Measurements from ENCODE around the gene ADK. TPM values are rescaled to one million over a fixed set of nuclear protein-coding genes. Genes with fewer than 3 reads are reported as not detected.
A peak's percentile ranks its signal among the peaks of the same experiment; 100 is the strongest.

Gene ADK
- total and polyA plus RNA-seq, 2 of the 13 experiments (the other 11 are each of a cell fraction or from before 2014, with no cell fraction given), result 48.6 to 79.1 TPM

- Histone ChIP-seq H3K9me3 (ENCODE audit: low read length) (no peaks in the 10 kb centered on the region), H3K4me2 (ENCODE audit: low read depth, low read length) (no peak overlapping the region), H3K9ac (ENCODE audit: insufficient read depth, low read depth, low read length) (no peak overlapping the region), H4K20me1 (ENCODE audit: insufficient read depth, low read length) (no peaks in the 10 kb centered on the region), H3K27ac (ENCODE audit: extremely low read length, insufficient read depth, low read length) (no peak overlapping the region), H3K79me2 (ENCODE audit: insufficient read depth, low read length) (no peaks in the 10 kb centered on the region), H3K36me3 (replicated peaks in 1 of 2; ENCODE audit: control insufficient read depth in 1 of 2, insufficient read depth in 2 of 2, low read length in 2 of 2) (peaks cover 0 to 14% of the 10 kb centered on the region in 2 experiments; a peak in 2 of 5 replicates), H2AFZ (ENCODE audit: low read length) (no peak overlapping the region), H3K27me3 (ENCODE audit: control insufficient read depth in 1 of 2, insufficient read depth in 2 of 2, low read length in 2 of 2) (no peaks in the 10 kb centered on the region; a peak in 1 of 5 replicates), H3K4me1 (ENCODE audit: insufficient read depth, low read length) (no peaks in the 10 kb centered on the region), H3K4me3 (replicated peaks in 1 of 3; ENCODE audit: insufficient read depth in 1 of 3, low read depth in 2 of 3, low read length in 3 of 3) (no peak overlapping the region)
- CTCF ChIA-PET (ENCODE audit: low intra/inter-chr PET ratio, low total read pairs), result no interaction called here
- no TSS peak for BruUV-seq (replicated peaks)
- in situ Hi-C loops (cut with HindIII; ENCODE audit: extremely low pct_ligation_motif_present, low pct_unique_long_range_greater_than_20kb), result no loop called here
- intact Hi-C loops (cut with micrococcal nuclease; ENCODE audit: unreplicated experiment), result no loop called here
- TF ChIP-seq ZBTB40 (IDR thresholded peaks at IDR 0.05) (no peak), ZBTB40 (CRISPR knock-in tag; IDR thresholded peaks at IDR 0.05) (no peak), MAFK (conservative IDR thresholded peaks at IDR 0.05 in 1 of 2, IDR thresholded peaks at IDR 0.05 in 1 of 2; ENCODE audit: low read length in 2 of 2) (peak; percentile 76 to 83), MAFF (IDR thresholded peaks at IDR 0.05; ENCODE audit: low read depth, low read length) (peak; percentile 81), ZKSCAN5 (CRISPR knock-in tag; IDR thresholded peaks at IDR 0.05) (no peak)
- DNase-seq (ENCODE audit: low spot score) (no peak), FAIRE-seq (no peak), ATAC-seq (no peak)
- POLR2A ChIA-PET, result no interaction called here
Measured at GRCh38 chr10:74599672-74600071, 448.7 kb downstream of the ADK start.
